CD4-positive, alpha-beta T cell (primary cell): Measurements from ENCODE around the gene PPM1F. TPM values are rescaled to one million over a fixed set of nuclear protein-coding genes. Genes with fewer than 3 reads are reported as not detected.

Source experiments
- ATAC-seq: fragments of 200-7000 bp; cut with Tn5 transposase; one replicate; pipeline ENCODE4 v1.10.0; 2022; ENCODE audit warnings: mild to moderate bottlenecking; ENCODE audit not compliant: poor library complexity
- CTCF ChIA-PET: fragments of 350-600 bp; sonication (Branson Sonifier 250); formaldehyde crosslinking; loops from one replicate; lab custom pipeline; 2021; ENCODE audit warnings: antibody characterized with exemption, inconsistent platforms; lab: Charles Lee
- POLR2A ChIA-PET: fragments of 350-600 bp; sonication (Branson Sonifier 250); formaldehyde crosslinking; loops from one replicate; lab custom pipeline; 2021; ENCODE audit warnings: antibody characterized with exemption, inconsistent platforms; lab: Charles Lee
- DNase-seq, 14 experiments: peaks; one replicate each; pipeline ENCODE4 v3.0.0-alpha.2; 2013 to 2020; ENCODE audit warnings: mixed read lengths in 2 of 14
- H3K27ac ChIP-seq, 2 donors: one replicate each; pipeline versions ENCODE4 v1.5.1 to v1.7.0; 2013; ENCODE audit warnings: low read length in 2 of 2, low read depth in 1 of 2, mild to moderate bottlenecking in 1 of 2
- H3K27me3 ChIP-seq, 2 experiments: 1 replicate in 1 of 2; 2 replicates in 1 of 2; pipeline versions ENCODE4 v1.6.1 to v1.7.0; 2013; ENCODE audit warnings: low read length in 2 of 2, control low read depth in 1 of 2, mild to moderate bottlenecking in 1 of 2, moderate library complexity in 1 of 2; ENCODE audit not compliant: insufficient read depth in 2 of 2, control insufficient read depth in 1 of 2
- H3K36me3 ChIP-seq: one replicate; pipeline ENCODE4 v1.6.1; 2013; ENCODE audit warnings: low read length, control low read depth; ENCODE audit not compliant: insufficient read depth
- H3K4me1 ChIP-seq: one replicate; pipeline ENCODE4 v1.6.1; 2013; ENCODE audit warnings: low read length, control low read depth; ENCODE audit not compliant: insufficient read depth
- H3K4me3 ChIP-seq: one replicate; pipeline ENCODE4 v1.5.1; 2013; ENCODE audit warnings: mild to moderate bottlenecking, low read length, moderate library complexity
- H3K9me3 ChIP-seq, 2 experiments: 1 replicate in 1 of 2; 2 replicates in 1 of 2; pipeline versions ENCODE4 v1.6.1 to v1.7.0; 2013; ENCODE audit warnings: low read length in 2 of 2, mild to moderate bottlenecking in 2 of 2, control low read depth in 1 of 2, moderate library complexity in 1 of 2; ENCODE audit not compliant: control insufficient read depth in 1 of 2, insufficient read depth in 1 of 2
- H3K27ac Mint-ChIP-seq: one replicate; pipeline ENCODE4 v1.8.0; 2020; ENCODE audit warnings: mixed read lengths
- H3K27me3 Mint-ChIP-seq: one replicate; pipeline ENCODE4 v1.8.0; 2021; ENCODE audit warnings: mixed read lengths
- H3K36me3 Mint-ChIP-seq: one replicate; pipeline ENCODE4 v1.8.0; 2021; ENCODE audit warnings: low read depth, mixed read lengths
- H3K4me1 Mint-ChIP-seq: one replicate; pipeline ENCODE4 v1.8.0; 2021; ENCODE audit warnings: low read depth, mixed read lengths
- H3K4me3 Mint-ChIP-seq: one replicate; pipeline ENCODE4 v1.8.0; 2020; ENCODE audit warnings: mild to moderate bottlenecking, mixed read lengths
- H3K9me3 Mint-ChIP-seq: one replicate; pipeline ENCODE4 v1.8.0; 2020; ENCODE audit warnings: mixed read lengths
- intact Hi-C, 2 experiments: fragments of 100-400 bp; cut with DNase I in 1 of 2; cut with micrococcal nuclease in 1 of 2; formaldehyde crosslinking; loops; one replicate each; pipeline versions ENCODE4 v1.15.1 to v1.9.0; 2023 to 2025; cut with DNase I, micrococcal nuclease
- total RNA-seq, 174 experiments: library from RNA in 2 of 174; stranded (reverse) in 2 of 174; gene quantifications; one replicate each; pipeline ENCODE4 v1.2.3 and lab custom pipeline; 2021 to 2026
- TF ChIP-seq, protein P1 (sequence below): fragments of 200-600 bp; IDR thresholded peaks from one replicate; pipeline ENCODE4 v1.8.0; 2022; ENCODE audit warnings: antibody characterized with exemption, mild to moderate bottlenecking

The PPM1F gene
- total RNA-seq, 2 experiments from 2014 or later: 18.0 to 18.3 TPM

DNA sequence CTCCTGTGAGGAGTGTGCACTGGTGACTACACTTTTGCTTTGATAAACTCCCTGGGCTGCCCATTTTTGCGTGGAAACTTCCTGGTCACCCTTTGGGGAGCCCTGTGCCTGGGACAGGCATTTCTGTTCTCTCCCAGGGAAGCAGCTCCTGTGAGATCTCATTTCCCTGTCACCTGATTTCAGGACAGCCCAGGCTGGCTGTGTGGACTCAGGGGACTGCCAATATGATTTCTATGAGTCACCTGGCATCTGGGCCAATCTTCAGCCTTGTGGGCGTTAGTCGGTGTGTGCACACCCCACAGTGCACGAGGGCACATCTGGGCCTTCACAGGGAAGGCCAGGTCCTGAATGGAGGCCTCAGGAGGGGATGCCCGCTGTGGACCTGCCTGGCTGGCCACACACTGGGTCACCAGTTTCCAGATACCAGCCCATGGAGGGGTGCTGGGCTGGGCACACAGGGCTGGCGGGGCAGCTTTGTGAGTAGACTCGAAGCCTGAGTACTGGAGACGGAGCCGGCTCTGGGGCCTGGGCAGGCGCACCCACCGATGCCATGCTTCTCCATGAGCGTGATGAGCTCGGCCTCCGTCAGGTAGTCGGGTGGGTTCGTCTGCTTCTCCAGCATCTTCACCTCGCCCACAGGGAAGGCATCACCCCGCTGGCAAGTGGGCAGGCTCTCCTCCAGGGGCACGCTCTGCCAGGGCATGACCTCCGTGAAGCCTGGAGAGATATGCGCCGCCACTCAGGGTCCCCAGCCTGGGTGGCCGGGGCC is 9.4 kb upstream of the PPM1F start:
- Mint-ChIP-seq H3K9me3 (no peaks in the 10 kb centered on the region), H3K4me3 (no peak overlapping the region), H3K27ac (no peak overlapping the region), H3K36me3 (peaks cover 58% of the 10 kb centered on the region), H3K4me1 (no peaks in the 10 kb centered on the region), H3K27me3 (no peaks in the 10 kb centered on the region)
- H3K4me1 ChIP-seq: no peaks in the 10 kb centered on the region
- no peaks in the 10 kb centered on the region for H3K27me3 ChIP-seq
- H3K4me3 ChIP-seq: no peak overlapping the region
- ATAC-seq (no peak), DNase-seq (no peak)
- no peak overlapping the region for H3K27ac ChIP-seq
- CTCF ChIA-PET: interaction anchor here (0.7 kb wide), 1 partner anchor 11 kb away, joined by 3 read pairs; no protein-coding TSS in a partner anchor
- peaks cover 63% of the 10 kb centered on the region for H3K36me3 ChIP-seq
- POLR2A ChIA-PET: no interaction called here
- H3K9me3 ChIP-seq: no peaks in the 10 kb centered on the region
- intact Hi-C loops: no loop called here
- TF ChIP-seq, protein P1, sequence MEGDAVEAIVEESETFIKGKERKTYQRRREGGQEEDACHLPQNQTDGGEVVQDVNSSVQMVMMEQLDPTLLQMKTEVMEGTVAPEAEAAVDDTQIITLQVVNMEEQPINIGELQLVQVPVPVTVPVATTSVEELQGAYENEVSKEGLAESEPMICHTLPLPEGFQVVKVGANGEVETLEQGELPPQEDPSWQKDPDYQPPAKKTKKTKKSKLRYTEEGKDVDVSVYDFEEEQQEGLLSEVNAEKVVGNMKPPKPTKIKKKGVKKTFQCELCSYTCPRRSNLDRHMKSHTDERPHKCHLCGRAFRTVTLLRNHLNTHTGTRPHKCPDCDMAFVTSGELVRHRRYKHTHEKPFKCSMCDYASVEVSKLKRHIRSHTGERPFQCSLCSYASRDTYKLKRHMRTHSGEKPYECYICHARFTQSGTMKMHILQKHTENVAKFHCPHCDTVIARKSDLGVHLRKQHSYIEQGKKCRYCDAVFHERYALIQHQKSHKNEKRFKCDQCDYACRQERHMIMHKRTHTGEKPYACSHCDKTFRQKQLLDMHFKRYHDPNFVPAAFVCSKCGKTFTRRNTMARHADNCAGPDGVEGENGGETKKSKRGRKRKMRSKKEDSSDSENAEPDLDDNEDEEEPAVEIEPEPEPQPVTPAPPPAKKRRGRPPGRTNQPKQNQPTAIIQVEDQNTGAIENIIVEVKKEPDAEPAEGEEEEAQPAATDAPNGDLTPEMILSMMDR: no peak

DNA sequence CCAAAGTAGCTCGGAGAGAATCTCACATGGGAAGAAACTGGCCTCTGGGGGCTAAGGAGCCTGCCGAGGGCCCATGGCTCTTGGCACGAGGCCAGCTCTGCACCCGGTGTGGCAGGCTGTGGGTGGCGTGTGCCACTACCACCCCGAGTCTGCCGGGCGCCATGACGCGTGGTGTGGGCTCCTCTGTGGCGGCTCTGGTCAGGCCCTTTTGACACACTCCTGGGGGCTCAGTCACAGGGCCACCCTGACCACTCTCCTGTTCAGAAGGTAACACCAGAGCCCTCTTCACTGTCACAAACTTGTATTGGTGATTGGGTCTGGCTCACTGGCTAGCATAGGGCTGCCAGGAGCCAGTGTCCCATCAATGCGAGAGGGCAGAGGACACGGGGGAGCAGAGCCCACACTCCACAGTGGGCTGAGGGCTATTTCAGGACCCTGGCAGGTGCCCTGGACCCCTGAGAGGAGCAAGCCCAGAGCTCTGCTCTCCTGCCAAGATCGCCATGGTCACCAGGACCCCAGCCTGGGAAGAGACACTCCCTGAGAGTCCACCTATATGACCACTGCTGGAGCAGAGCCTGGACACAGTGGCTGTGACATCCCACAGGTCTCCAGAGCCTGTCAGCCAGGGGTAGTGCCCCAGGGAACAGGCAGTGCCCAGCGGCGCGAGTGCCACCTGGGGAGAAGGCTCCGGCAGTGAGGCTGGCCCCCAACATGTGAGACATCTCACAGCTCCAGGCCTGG is 8.6 kb upstream of the PPM1F start:
- DNase-seq: no peak
- H3K27ac ChIP-seq: no peak overlapping the region
- H3K4me3 Mint-ChIP-seq: no peak overlapping the region
- no peak for ATAC-seq
- H3K27me3 ChIP-seq: no peaks in the 10 kb centered on the region
- H3K9me3 Mint-ChIP-seq: no peaks in the 10 kb centered on the region
- no peaks in the 10 kb centered on the region for H3K27me3 Mint-ChIP-seq
- peaks cover 50% of the 10 kb centered on the region for H3K36me3 Mint-ChIP-seq
- H3K27ac Mint-ChIP-seq: no peak overlapping the region
- TF ChIP-seq, protein P1: no peak
- intact Hi-C loops: no loop called here
- H3K4me1 ChIP-seq: no peaks in the 10 kb centered on the region
- POLR2A ChIA-PET: no interaction called here
- no peaks in the 10 kb centered on the region for H3K9me3 ChIP-seq
- peaks cover 55% of the 10 kb centered on the region for H3K36me3 ChIP-seq
- CTCF ChIA-PET: interaction anchor here (0.7 to 1.2 kb wide), 2 partner anchors 11 to 23 kb away, joined by 3 read pairs; no protein-coding TSS in a partner anchor
- H3K4me3 ChIP-seq: no peak overlapping the region
- H3K4me1 Mint-ChIP-seq: no peaks in the 10 kb centered on the region

DNA sequence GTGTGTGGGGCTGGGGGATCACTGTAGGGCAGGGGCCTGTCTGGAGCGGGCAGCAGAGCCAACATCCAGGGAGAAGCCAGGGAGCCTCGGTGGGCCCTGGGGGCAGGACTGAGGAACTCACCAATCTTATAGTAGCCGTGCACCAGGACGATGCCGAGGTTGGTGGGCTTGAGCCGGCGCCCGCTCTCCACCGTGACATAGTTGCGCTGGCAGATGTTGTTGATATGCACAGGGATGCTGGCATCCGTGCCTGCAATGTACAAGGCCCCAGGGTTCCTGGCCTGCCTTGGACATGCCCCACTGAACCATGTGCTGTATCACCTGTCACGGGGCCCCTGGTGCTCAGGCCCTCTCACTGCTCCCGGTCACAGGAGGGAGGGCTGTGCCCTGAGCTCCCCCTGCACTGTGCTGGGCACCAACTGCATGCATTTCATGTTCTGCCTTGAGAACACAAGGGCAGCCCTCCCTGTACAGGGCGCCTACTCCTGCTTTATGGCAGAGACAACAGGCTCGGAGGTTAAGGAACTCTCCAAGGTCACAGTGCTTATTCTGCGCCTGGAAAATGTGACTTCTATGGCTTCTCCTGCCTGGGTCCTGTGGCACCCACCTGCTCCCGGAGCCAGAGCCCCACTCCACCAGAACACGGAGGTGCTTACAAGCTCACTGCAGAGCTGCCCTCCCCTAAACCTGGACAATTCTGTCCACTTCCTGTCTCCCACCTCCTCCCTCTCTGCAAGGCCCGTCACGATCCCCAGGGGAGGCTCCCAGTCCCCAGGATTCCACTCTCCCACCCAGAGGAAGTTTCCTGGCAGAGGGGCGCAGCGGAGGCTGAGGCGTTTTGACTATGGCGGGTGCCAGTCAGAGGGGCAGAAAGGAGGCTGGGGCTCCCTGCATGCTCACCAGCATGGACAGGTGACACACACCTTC is 7.8 kb upstream of the PPM1F start:
- DNase-seq (no peak), ATAC-seq (no peak)
- Mint-ChIP-seq H3K9me3 (no peaks in the 10 kb centered on the region), H3K27me3 (no peaks in the 10 kb centered on the region), H3K4me1 (no peaks in the 10 kb centered on the region), H3K27ac (no peak overlapping the region), H3K36me3 (peaks cover 47% of the 10 kb centered on the region), H3K4me3 (no peak overlapping the region)
- TF ChIP-seq, protein P1: no peak
- ChIA-PET CTCF (interaction anchor here (1.2 kb wide), 1 partner anchor 22 kb away, joined by 3 read pairs; no protein-coding TSS in a partner anchor), POLR2A (no interaction called here)
- H3K36me3 ChIP-seq: peaks cover 49% of the 10 kb centered on the region
- H3K4me1 ChIP-seq: no peaks in the 10 kb centered on the region
- H3K9me3 ChIP-seq: no peaks in the 10 kb centered on the region
- no peak overlapping the region for H3K4me3 ChIP-seq
- no peaks in the 10 kb centered on the region for H3K27me3 ChIP-seq
- H3K27ac ChIP-seq: no peak overlapping the region
- intact Hi-C loops: no loop called here
